ENCODE data around the gene MTUS2. TPM values are rescaled to one million over a fixed set of nuclear protein-coding genes. Genes with fewer than 3 reads are reported as not detected.

Gene MTUS2
- total RNA-seq, 1 experiment from 2014 or later: 0.25 TPM

- DNase-seq (ENCODE audit: low spot score): no peak
These were observed 38.9 kb downstream of the MTUS2 start for GRCh38 chr13:28859069-28859468.

- no peak for DNase-seq (ENCODE audit: low spot score)
These were observed 39.6 kb downstream of the MTUS2 start for GRCh38 chr13:28859717-28860116.

GRCh38 chr13:28864544-28864943 is 44.4 kb downstream of the MTUS2 start:
- no peak for DNase-seq (ENCODE audit: low spot score)

- DNase-seq (ENCODE audit: low spot score): no peak
These were observed 45.1 kb downstream of the MTUS2 start for GRCh38 chr13:28865149-28865744.

GRCh38 chr13:28865951-28866350 is 45.8 kb downstream of the MTUS2 start:
- DNase-seq (ENCODE audit: low spot score): no peak

- no peak for DNase-seq (ENCODE audit: low spot score)
These were observed 46.8 kb downstream of the MTUS2 start for GRCh38 chr13:28866932-28867331.

GRCh38 chr13:28867564-28867963 is 47.4 kb downstream of the MTUS2 start:
- no peak for DNase-seq (ENCODE audit: low spot score)

- DNase-seq (ENCODE audit: low spot score): no peak
These were observed 52.5 kb downstream of the MTUS2 start for GRCh38 chr13:28872427-28873176.

- DNase-seq (ENCODE audit: low spot score): no peak
These were observed 55.9 kb downstream of the MTUS2 start for GRCh38 chr13:28875846-28876615.

GRCh38 chr13:28877408-28877807 is 57.3 kb downstream of the MTUS2 start:
- DNase-seq (ENCODE audit: low spot score): no peak

GRCh38 chr13:28885181-28885580 is 65.0 kb downstream of the MTUS2 start:
- DNase-seq (ENCODE audit: low spot score): no peak

GRCh38 chr13:28889086-28889732 is 69.1 kb downstream of the MTUS2 start:
- no peak for DNase-seq (ENCODE audit: low spot score)

GRCh38 chr13:28890712-28891111 is 70.6 kb downstream of the MTUS2 start:
- DNase-seq (ENCODE audit: low spot score): no peak

- DNase-seq (ENCODE audit: low spot score): no peak
These were observed 97.9 kb downstream of the MTUS2 start for GRCh38 chr13:28918030-28918429.

- no peak for DNase-seq (ENCODE audit: low spot score)
These were observed 102.2 kb downstream of the MTUS2 start for GRCh38 chr13:28922341-28922740.

- DNase-seq (ENCODE audit: low spot score): no peak
These were observed 115.0 kb downstream of the MTUS2 start for GRCh38 chr13:28935104-28935503.

GRCh38 chr13:28942906-28943305 is 122.8 kb downstream of the MTUS2 start:
- DNase-seq (ENCODE audit: low spot score): no peak

- no peak for DNase-seq (ENCODE audit: low spot score)
These were observed 133.7 kb downstream of the MTUS2 start for GRCh38 chr13:28953714-28954418.

GRCh38 chr13:28954419-28954725 is 134.2 kb downstream of the MTUS2 start:
- no peak for DNase-seq (ENCODE audit: low spot score)

GRCh38 chr13:28954810-28955209 is 134.7 kb downstream of the MTUS2 start:
- DNase-seq (ENCODE audit: low spot score): no peak

- DNase-seq (ENCODE audit: low spot score): no peak
These were observed 135.3 kb downstream of the MTUS2 start for GRCh38 chr13:28955264-28955966.
